ENCODE results near the gene SREK1.

The SREK1 gene

GRCh38 chr5:66179297-66180051 is 35.4 kb downstream of the SREK1 start:
- no peak overlapping the region for H3K27ac ChIP-seq (ENCODE audit: low read depth, low read length)
- no peaks in the 10 kb centered on the region for H3K9me2 ChIP-seq (replicated peaks; ENCODE audit: insufficient read depth, low read length)
- 0 out of 2 replicates have a peak, but pooled peaks cover 5% of the 10 kb centered on the region for H4K20me1 ChIP-seq (ENCODE audit: low read depth, low read length)
- TF ChIP-seq CTCF (IDR thresholded peaks at IDR 0.05; ENCODE audit: insufficient read depth, low read length, poor library complexity, severe bottlenecking) (no peak), EZH2phosphoT487 (conservative IDR thresholded peaks at IDR 0.05; ENCODE audit: low read length) (no peak)
- H3K4me2 ChIP-seq (ENCODE audit: low read depth, low read length, poor library complexity, severe bottlenecking) = no peak overlapping the region
- H3K4me3 ChIP-seq (ENCODE audit: insufficient read depth, low read length, poor library complexity, severe bottlenecking) = no peak overlapping the region
- no peak overlapping the region for H3K9ac ChIP-seq (ENCODE audit: low read length)
- H3K79me2 ChIP-seq (ENCODE audit: insufficient read depth, low read length) = 0 out of 2 replicates have a peak, but pooled peaks cover 11% of the 10 kb centered on the region
- H3K9me3 ChIP-seq (ENCODE audit: insufficient read depth, low read length) = no peaks in the 10 kb centered on the region
- H3K36me3 ChIP-seq (ENCODE audit: low read length) = peaks cover 74% of the 10 kb centered on the region
- H3F3A ChIP-seq (ENCODE audit: insufficient read depth) = peaks cover 2% of the 10 kb centered on the region; the same call in 1 of the 2 replicates
- H2AFZ ChIP-seq (ENCODE audit: low read depth, low read length, severe bottlenecking) = no peak overlapping the region
- no peaks in the 10 kb centered on the region for H3K27me3 ChIP-seq (ENCODE audit: low read length)

- peaks cover 65% of the 10 kb centered on the region for H3K36me3 ChIP-seq (ENCODE audit: low read length)
These were observed 36.4 kb downstream of the SREK1 start for GRCh38 chr5:66180282-66181155.

GRCh38 chr5:66186108-66186507 is 42.0 kb downstream of the SREK1 start:
- Histone ChIP-seq H3K4me2 (ENCODE audit: low read depth, low read length, poor library complexity, severe bottlenecking) (no peak overlapping the region), H3K9ac (ENCODE audit: low read length) (no peak overlapping the region), H3K4me3 (ENCODE audit: insufficient read depth, low read length, poor library complexity, severe bottlenecking) (no peak overlapping the region), H3K9me3 (ENCODE audit: insufficient read depth, low read length) (no peaks in the 10 kb centered on the region), H3F3A (ENCODE audit: insufficient read depth) (peaks cover 10% of the 10 kb centered on the region; the same call in 1 of the 2 replicates), H4K20me1 (ENCODE audit: low read depth, low read length) (no peaks in the 10 kb centered on the region), H2AFZ (ENCODE audit: low read depth, low read length, severe bottlenecking) (no peak overlapping the region), H3K9me2 (replicated peaks; ENCODE audit: insufficient read depth, low read length) (no peaks in the 10 kb centered on the region), H3K79me2 (ENCODE audit: insufficient read depth, low read length) (no peaks in the 10 kb centered on the region), H3K27ac (ENCODE audit: low read depth, low read length) (no peak overlapping the region), H3K36me3 (ENCODE audit: low read length) (peaks cover 17% of the 10 kb centered on the region), H3K27me3 (ENCODE audit: low read length) (no peaks in the 10 kb centered on the region)
- no peak for TF ChIP-seq EZH2phosphoT487 (conservative IDR thresholded peaks at IDR 0.05; ENCODE audit: low read length)

More at GRCh38 chr5:66180282-66181155, 36.4 kb downstream of the SREK1 start:
- Histone ChIP-seq H3F3A (ENCODE audit: insufficient read depth) (0 out of 2 replicates have a peak, but pooled peaks cover under 1% of the 10 kb centered on the region), H4K20me1 (ENCODE audit: low read depth, low read length) (0 out of 2 replicates have a peak, but pooled peaks cover 2% of the 10 kb centered on the region), H3K4me2 (ENCODE audit: low read depth, low read length, poor library complexity, severe bottlenecking) (no peak overlapping the region), H3K79me2 (ENCODE audit: insufficient read depth, low read length) (0 out of 2 replicates have a peak, but pooled peaks cover 11% of the 10 kb centered on the region), H3K27me3 (ENCODE audit: low read length) (no peaks in the 10 kb centered on the region), H3K9me3 (ENCODE audit: insufficient read depth, low read length) (no peaks in the 10 kb centered on the region), H3K4me3 (ENCODE audit: insufficient read depth, low read length, poor library complexity, severe bottlenecking) (no peak overlapping the region), H3K27ac (ENCODE audit: low read depth, low read length) (no peak overlapping the region), H3K9ac (ENCODE audit: low read length) (no peak overlapping the region), H2AFZ (ENCODE audit: low read depth, low read length, severe bottlenecking) (no peak overlapping the region), H3K9me2 (replicated peaks; ENCODE audit: insufficient read depth, low read length) (no peaks in the 10 kb centered on the region)
- no peak for TF ChIP-seq EZH2phosphoT487 (conservative IDR thresholded peaks at IDR 0.05; ENCODE audit: low read length)
- TF ChIP-seq CTCF (IDR thresholded peaks at IDR 0.05; ENCODE audit: insufficient read depth, low read length, poor library complexity, severe bottlenecking) = no peak
